ENCODE data around the gene CDH24. TPM values are rescaled to one million over a fixed set of nuclear protein-coding genes. Genes with fewer than 3 reads are reported as not detected.

Gene CDH24
- total and polyA plus RNA-seq, 2 of the 13 experiments (the other 11 are each of a cell fraction or from before 2014, with no cell fraction given): 0.69 to 0.99 TPM

- 0 out of 2 replicates have a peak, but pooled peaks have one; percentile 26 for TF ChIP-seq ZNF281 (CRISPR knock-in tag; IDR thresholded peaks at IDR 0.05; ENCODE audit: borderline replicate concordance)
- TF ChIP-seq ATF5 (CRISPR knock-in tag; IDR thresholded peaks at IDR 0.05; ENCODE audit: low read depth): no peak; the same call in 1 of the 2 replicates
- no peak for TF ChIP-seq ZNF609 (CRISPR knock-in tag; IDR thresholded peaks at IDR 0.05; ENCODE audit: borderline replicate concordance)
- peak in 1 of 2 experiments; percentile 85; a peak in 1 of 4 replicates for TF ChIP-seq KLF16 (CRISPR knock-in tag; IDR thresholded peaks at IDR 0.05)
- TF ChIP-seq TCF12 (IDR thresholded peaks at IDR 0.05): no peak
- TF ChIP-seq TCF12 (CRISPR knock-in tag; IDR thresholded peaks at IDR 0.05): no peak
- peak; percentile 91; the same call in 1 of the 2 replicates for TF ChIP-seq CBX5 (CRISPR knock-in tag; IDR thresholded peaks at IDR 0.05; ENCODE audit: borderline replicate concordance)
- TF ChIP-seq SMYD3 (CRISPR knock-in tag; IDR thresholded peaks at IDR 0.05): peak; percentile 66; the same call in 1 of the 2 replicates
- TF ChIP-seq, protein P1, sequence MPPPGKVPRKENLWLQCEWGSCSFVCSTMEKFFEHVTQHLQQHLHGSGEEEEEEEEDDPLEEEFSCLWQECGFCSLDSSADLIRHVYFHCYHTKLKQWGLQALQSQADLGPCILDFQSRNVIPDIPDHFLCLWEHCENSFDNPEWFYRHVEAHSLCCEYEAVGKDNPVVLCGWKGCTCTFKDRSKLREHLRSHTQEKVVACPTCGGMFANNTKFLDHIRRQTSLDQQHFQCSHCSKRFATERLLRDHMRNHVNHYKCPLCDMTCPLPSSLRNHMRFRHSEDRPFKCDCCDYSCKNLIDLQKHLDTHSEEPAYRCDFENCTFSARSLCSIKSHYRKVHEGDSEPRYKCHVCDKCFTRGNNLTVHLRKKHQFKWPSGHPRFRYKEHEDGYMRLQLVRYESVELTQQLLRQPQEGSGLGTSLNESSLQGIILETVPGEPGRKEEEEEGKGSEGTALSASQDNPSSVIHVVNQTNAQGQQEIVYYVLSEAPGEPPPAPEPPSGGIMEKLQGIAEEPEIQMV (CRISPR knock-in tag; IDR thresholded peaks at IDR 0.05; ENCODE audit: low read depth): no peak; the same call in 1 of the 2 replicates
- TF ChIP-seq SNRNP70 (IDR thresholded peaks at IDR 0.05; ENCODE audit: low read depth, low read length): no peak
- peak; percentile 96 for TF ChIP-seq SMAD3 (CRISPR knock-in tag; IDR thresholded peaks at IDR 0.05)
- peak; percentile 22; the same call in 1 of the 2 replicates for TF ChIP-seq MEF2D (CRISPR knock-in tag; IDR thresholded peaks at IDR 0.05)
- peak; percentile 93; the same call in 1 of the 2 replicates for TF ChIP-seq ZNF567 (CRISPR knock-in tag; IDR thresholded peaks at IDR 0.05; ENCODE audit: borderline replicate concordance)
- TF ChIP-seq PHB2 (IDR thresholded peaks at IDR 0.05; ENCODE audit: partially characterized antibody): no peak
- peak; percentile 5; the same call in 1 of the 2 replicates for TF ChIP-seq ZNF552 (CRISPR knock-in tag; IDR thresholded peaks at IDR 0.05; ENCODE audit: borderline replicate concordance)
- peak; percentile 76; the same call in 1 of the 2 replicates for TF ChIP-seq ZNF788 (CRISPR knock-in tag; IDR thresholded peaks at IDR 0.05; ENCODE audit: borderline replicate concordance)
- TF ChIP-seq ZNF576 (CRISPR knock-in tag; IDR thresholded peaks at IDR 0.05): no peak
- no peak for TF ChIP-seq LCORL (IDR thresholded peaks at IDR 0.05)
- TF ChIP-seq LCORL (CRISPR knock-in tag; IDR thresholded peaks at IDR 0.05): peak; percentile 41; the same call in 1 of the 2 replicates
Observed at GRCh38 chr14:23068789-23069412, 11.6 kb upstream of the CDH24 start (continued).
